Right renal cortex interstitium (tissue), 3 donors: Measurements from ENCODE around the gene SAMD4A. TPM values are rescaled to one million over a fixed set of nuclear protein-coding genes. Genes with fewer than 3 reads are reported as not detected.

ENCODE experiments used
- DNase-seq, 3 donors: peaks; one replicate each; pipeline ENCODE4 v3.0.0-alpha.2; 2013; ENCODE audit warnings: low read depth in 3 of 3, low spot score in 2 of 3
- polyA plus RNA-seq, 3 donors: library from polyadenylated mRNA; unstranded; fragments of 120-200 nt; gene quantifications; one replicate each; pipeline ENCODE4 v1.2.1, GENCODE V29; 2013; ENCODE audit not compliant: insufficient read length in 3 of 3

Gene SAMD4A
- polyA plus RNA-seq, 3 donors, result 7.8 to 8.1 (median 8.0) TPM

DNA sequence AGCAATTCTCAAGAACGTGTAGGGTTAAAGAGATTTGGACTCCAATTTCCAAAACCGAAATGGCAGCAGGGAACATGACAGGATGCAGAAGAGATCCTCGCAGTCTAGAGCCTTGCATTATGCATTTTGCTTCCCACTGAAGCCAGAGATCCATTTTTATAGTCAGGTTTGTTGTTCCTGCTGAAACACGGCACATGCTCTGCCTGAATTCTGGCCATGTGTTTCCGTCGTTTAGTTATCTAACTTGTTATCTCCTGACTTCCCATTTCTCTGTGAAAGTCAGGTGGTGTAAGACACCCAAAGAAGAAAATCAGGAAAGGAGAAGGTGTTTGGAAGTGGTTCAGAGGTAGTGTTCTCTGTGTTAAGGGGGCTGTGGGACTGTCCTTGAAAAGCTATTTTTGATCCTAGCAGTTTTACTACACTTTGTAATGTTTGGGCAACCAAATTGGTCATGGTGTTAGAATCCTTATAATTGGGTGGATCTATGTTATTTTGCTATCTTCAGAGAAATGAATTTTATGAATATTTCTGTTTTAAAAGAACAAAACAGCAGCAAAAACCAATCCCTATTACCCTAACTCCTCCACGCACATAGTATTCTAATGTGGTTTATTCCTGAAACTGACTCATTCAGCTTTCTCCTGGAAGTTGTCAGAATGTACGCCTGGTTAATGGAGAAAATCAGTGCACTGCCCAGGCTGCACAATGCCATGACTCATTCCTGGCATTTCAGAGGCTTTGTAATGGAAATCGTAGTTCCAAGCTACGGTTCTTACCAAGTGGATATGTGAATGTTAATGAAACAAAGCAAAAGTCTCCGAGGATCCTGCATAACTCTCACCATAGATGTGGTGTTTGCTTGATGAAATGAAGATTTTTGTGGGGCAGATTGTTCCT, 110.1 kb downstream of the SAMD4A start:
- DNase-seq, result peak in 1 of 3 donors; percentile 15

DNA sequence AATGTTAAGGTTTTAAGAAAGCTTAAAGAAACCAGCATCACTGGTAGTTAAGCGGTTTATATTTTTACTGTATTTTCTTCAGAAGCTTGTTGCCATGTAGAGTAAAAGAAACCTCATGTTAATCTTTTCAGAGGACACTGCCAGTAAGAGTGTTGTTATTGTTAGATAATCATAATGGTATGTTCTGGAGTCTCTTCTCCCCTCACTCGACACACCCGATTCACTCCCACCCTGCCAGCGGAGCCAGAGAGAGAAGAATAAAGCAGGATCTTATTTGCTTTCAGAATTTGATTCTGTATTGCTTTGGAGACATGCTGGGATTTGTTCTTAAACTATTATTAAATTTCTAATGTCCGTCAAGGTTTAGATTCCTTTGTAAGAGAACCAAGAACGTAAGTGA, 113.7 kb downstream of the SAMD4A start:
- DNase-seq, result no peak

- DNase-seq, result no peak
These were observed 114.9 kb downstream of the SAMD4A start for GRCh38 chr14:54681811-54682261.

DNA sequence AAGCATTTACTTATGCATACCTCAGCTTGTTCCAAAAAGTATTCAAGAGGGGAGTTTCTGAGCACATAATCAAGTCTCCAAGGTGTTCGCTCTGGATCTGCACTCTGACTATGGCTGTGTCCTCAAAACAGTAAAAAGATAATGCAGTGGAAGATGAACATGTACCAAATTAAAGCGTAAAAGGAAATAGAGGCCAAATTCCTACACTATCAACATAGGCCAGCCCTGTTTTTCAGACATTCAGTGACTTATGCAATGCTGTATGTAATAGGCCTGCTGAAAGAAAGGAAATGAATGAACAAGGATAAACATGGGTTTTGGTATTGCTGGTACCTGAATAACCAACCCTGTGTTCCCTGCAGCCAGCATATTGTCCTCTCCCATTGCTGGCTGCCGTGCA, 115.7 kb downstream of the SAMD4A start:
- no peak for DNase-seq

- DNase-seq, result no peak
These were observed 117.2 kb downstream of the SAMD4A start for GRCh38 chr14:54683882-54684794.

DNA sequence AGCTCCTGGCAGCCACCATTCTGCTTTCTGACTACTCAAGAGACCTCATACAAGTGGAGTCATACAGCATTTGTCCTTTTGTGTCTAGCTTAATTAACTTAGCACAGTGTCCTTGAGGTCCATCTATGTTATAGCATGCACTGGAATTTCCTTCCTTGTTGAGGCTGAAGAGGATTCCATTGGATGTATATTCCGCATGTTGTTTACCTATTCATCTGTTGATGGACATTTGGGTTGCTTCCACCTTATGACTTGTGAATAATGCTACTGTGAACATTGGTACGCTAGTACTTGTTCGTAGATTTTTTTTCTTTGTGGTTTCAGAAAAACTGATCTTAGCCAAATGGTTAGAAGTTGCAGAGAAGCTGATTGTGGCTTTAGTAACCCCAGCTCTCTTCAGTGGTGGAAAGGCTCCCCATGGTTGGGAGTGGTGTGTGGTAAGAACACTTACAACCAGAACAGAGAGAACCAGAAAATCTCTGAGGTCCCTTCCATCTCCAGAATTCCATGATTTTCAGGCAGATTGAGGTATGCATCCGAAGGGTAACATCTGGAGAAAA, 118.4 kb downstream of the SAMD4A start:
- DNase-seq, result no peak

GRCh38 chr14:54686219-54686870, 119.4 kb downstream of the SAMD4A start:
- DNase-seq, result no peak

GRCh38 chr14:54686871-54687749, 120.2 kb downstream of the SAMD4A start:
- DNase-seq, result no peak

- DNase-seq, result no peak
These were observed 120.8 kb downstream of the SAMD4A start for GRCh38 chr14:54687750-54688119.

DNA sequence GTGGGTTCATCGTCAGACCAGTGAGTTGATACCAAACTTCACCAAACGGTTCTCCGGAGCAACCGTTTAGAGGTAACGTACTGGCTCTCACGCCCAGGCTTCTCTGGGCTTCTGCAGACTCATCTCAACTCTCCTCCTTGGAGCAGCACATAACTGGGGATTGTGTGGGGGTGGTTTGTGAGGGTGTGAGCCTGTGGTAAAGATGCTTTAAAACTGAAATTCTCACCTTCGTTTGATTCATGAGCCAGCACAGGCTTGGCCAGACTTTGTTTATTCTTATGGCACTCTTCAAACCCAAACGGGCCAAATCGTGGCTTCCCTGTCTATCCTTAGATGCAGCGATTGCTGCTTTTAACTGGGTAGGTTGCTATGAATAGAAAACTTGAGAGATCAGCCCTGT, 121.3 kb downstream of the SAMD4A start:
- DNase-seq, result no peak

- no peak for DNase-seq
These were observed 123.0 kb downstream of the SAMD4A start for GRCh38 chr14:54689928-54690327.

DNA sequence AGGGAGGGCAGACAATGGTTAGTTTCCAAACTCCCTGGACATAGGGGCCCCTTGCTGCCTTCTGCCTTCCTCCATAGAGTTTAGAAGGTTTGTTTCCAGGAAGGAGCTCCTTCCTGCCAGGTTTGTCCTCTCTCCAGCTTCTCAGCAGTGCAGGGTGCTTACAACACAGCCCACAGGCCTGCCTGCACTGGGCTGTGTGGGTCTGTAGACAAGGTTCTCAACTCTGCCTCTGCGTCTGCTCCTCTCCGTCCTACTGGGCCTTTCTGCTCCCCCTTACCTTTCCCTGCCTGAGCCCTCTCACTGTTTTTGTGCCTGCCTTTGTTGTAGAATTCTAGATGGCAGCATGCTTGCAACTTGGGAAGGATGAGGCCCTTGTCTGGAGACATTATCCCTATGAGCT, 124.0 kb downstream of the SAMD4A start:
- DNase-seq, result no peak

DNA sequence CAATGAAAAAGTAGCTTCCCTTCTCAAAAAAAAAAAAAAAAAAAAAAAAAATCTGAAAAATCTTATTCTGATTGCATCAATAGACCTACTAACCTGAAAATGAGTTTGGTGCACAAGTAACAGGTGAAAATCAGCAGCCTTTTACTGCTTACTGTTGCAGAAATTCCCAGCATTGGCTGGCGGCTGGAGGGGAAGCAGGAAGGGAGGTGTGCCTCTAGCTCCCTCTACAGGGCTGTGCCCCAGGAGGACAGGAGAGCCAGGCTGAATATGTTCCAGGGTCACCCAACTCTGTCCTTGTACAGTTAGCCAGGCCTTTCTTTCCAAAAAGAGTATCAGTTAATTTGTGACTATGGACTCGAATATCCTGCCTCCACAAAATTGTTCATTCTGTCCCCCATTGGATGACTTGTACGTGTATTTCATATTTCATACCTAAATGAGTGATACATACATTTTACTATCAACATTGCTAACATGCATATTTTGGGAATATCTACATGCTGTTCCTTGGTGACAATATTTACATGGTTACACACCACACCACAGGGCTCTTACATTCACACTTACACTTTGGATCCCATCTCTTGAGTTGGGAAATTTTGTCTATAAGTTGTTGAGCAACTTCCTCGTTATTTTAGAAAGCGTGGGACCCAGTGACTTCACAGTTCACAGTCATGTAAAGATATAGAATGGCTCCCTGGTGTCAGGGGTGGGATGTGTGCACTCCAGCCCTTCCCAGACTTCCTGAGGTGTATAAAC, 124.8 kb downstream of the SAMD4A start:
- peak; percentile 40 to 67 (median 49) for DNase-seq

DNA sequence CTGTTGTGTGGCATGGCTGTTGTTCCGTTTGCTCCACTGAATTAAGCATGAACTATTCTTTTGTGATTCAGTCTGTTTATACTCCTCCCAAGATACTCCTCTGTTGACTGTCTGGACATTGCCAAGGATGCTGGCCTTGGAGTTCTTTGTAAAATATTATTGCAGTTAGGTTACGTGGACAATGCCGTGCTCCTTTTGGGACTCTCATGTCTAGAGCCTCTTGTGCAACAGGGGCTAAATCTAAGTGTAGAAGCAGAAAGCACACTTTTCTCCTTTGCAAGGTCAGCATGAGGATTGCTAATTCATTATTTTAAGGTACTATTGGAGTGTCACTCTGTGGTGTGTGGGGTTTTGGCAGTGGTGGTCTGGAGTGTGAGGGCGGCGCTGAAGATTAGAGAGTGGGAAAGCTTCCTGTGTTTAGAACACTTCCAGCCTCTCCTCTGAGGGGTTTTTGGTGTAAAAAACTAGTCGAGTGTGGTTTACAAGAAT, 125.4 kb downstream of the SAMD4A start:
- DNase-seq, result no peak

DNA sequence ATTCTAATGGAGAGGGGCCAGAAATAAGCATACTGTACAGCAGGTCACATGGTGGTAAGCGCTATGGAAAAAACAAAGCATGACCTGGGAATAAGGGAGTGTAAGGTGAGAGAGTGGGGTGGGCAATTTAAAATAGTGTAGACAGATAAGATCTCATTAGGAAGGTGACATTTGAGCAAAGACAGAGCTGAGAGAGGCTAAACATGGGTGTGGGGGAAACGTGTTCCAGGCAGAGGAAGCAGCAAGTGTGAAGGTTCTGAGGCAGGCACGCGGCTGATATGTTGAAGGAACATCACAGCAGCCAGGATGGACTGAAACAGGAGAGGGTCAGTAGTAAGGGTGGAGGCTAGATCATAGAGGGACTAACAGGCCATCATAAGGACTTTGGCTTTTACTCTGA, 126.8 kb downstream of the SAMD4A start:
- no peak for DNase-seq

DNA sequence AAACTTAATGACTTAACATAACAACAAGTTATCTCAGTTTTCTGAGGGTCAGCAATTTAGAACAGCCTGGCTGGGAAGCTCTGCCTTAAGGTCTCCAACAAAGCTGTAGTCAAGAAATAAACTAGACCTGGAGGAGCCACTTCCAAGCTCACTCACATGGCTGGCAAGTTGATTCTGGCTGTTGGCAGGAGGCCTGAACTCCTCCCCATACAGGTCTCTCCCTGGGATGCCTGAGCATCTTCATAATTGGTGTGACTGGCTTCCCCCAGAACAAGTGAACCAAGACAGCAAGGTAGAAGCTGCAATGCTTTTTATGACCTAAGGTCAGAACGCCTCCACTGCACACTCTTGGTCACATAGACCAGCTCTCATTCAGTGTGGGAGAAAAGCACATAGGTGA, 128.3 kb downstream of the SAMD4A start:
- DNase-seq, result no peak

DNA sequence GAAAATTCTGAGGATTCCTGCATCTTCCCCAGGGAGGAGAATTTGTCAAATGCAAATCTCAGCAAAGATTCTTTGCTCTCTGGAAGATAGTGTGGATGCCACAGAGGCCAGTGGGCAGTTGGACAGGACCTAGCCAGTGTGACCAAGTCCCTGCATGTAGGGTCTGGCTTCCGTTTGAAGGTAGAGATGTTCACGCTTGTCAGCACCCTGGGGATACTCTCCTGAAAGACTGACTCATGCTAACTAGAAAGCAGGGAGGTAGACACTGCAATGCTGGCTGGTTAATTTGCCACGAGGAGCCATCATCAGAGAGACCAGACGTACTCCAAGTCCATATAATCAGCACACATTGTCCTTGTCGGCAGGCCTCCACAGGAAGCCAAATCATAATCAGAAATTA, 130.1 kb downstream of the SAMD4A start:
- DNase-seq, result no peak

DNA sequence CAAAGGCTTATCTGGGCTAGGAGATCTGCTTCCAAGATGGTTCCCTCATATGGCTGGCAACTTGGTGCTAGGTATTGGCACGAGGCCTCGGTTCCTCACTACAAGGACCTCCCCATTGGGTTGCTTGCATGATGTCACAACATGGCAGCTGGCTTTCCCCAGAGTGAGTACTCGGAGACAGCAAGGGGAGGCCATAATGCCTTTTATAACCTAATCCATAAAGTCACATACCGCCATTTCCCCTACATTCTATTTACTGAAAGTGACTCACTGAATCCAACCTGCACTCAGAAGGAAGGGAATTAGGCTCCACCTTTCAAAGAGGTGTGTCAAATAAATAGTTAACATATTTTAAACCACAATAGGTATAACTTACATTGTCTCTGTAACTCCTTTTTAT, 130.9 kb downstream of the SAMD4A start:
- DNase-seq, result no peak

- DNase-seq, result no peak
These were observed 131.6 kb downstream of the SAMD4A start for GRCh38 chr14:54698501-54698900.
